OCI-LY3 (cell line): Measurements from ENCODE around the gene USP4.
A peak's percentile ranks its signal among the peaks of the same experiment; 100 is the strongest.
"Not testable (repeated sequence)": the region's sequence is repeated elsewhere in the genome, so short reads cannot be mapped to it uniquely, and the experiment has no call there.

Experiments used
- H2AFZ ChIP-seq: fragments of 200-600, 300-600 bp; shearing (Covaris generic); 2 replicates; pipeline ENCODE4 v1.6.0; 2014; ENCODE audit warnings: antibody characterized with exemption, low read depth, low read length
- H3K27ac ChIP-seq: fragments of 200-600, 300-600 bp; sonication (generic); 2 replicates; pipeline ENCODE4 v1.5.1; 2014; ENCODE audit warnings: mild to moderate bottlenecking, low read length, moderate library complexity, mixed read lengths
- H3K27me3 ChIP-seq: fragments of 200-600, 300-600 bp; sonication (generic); 2 replicates; pipeline ENCODE4 v1.6.1; 2014; ENCODE audit warnings: low read depth, low read length, mixed read lengths
- H3K36me3 ChIP-seq: fragments of 200-600, 300-600 bp; sonication (generic); replicated peaks from 2 replicates; pipeline ENCODE3; 2014; ENCODE audit warnings: low read depth, low read length, mixed read lengths
- H3K4me1 ChIP-seq: fragments of 300-600, 200-600 bp; sonication (generic); 2 replicates; pipeline ENCODE4 v1.6.1; 2014; ENCODE audit warnings: low read length, mixed read lengths
- H3K4me2 ChIP-seq: fragments of 200-600, 300-600 bp; sonication (generic); 2 replicates; pipeline ENCODE4 v1.6.1; 2014; ENCODE audit warnings: low read length, mixed read lengths
- H3K4me3 ChIP-seq: fragments of 300-600, 200-600 bp; sonication (generic); 2 replicates; pipeline ENCODE4 v1.5.1; 2014; ENCODE audit warnings: antibody characterized with exemption, mild to moderate bottlenecking, low read length, moderate library complexity
- H3K79me2 ChIP-seq: fragments of 300-600, 200-600 bp; shearing (Covaris generic); 2 replicates; pipeline ENCODE4 v1.6.1; 2014; ENCODE audit warnings: mild to moderate bottlenecking, low read length, mixed read lengths
- H3K9ac ChIP-seq: fragments of 300-600, 200-600 bp; shearing (Covaris generic); 2 replicates; pipeline ENCODE4 v1.6.0; 2014; ENCODE audit warnings: mild to moderate bottlenecking, low read length, moderate library complexity
- H3K9me3 ChIP-seq: fragments of 200-600, 300-600 bp; shearing (Covaris generic); 2 replicates; pipeline ENCODE4 v1.6.1; 2014; ENCODE audit warnings: low read length, mixed read lengths; ENCODE audit not compliant: insufficient read depth
- H4K20me1 ChIP-seq: fragments of 200-600, 300-600 bp; sonication (generic); 2 replicates; pipeline ENCODE4 v1.6.1; 2016; ENCODE audit warnings: low read length, mixed read lengths; ENCODE audit not compliant: insufficient read depth
- CTCF ChIP-seq: fragments of 200-600, 300-600 bp; sonication (generic); IDR thresholded peaks from 2 replicates; pipeline ENCODE4 v1.5.1; 2014; ENCODE audit warnings: antibody characterized with exemption, low read length, low read depth
- EZH2phosphoT487 ChIP-seq: fragments of 200-600 bp; shearing (Covaris generic); IDR thresholded peaks from 2 replicates; pipeline ENCODE4 v1.6.1; 2018; ENCODE audit warnings: antibody characterized with exemption, mixed run types, low read depth

Gene USP4

GRCh38 chr3:49352890-49353421 is 13.1 kb upstream of the USP4 start:
- Histone ChIP-seq H3K9ac (no peak overlapping the region), H3K27me3 (no peaks in the 10 kb centered on the region), H3K36me3 (peaks cover 14% of the 10 kb centered on the region), H2AFZ (no peak overlapping the region), H3K4me2 (no peak overlapping the region), H3K4me1 (peaks cover 26% of the 10 kb centered on the region), H3K27ac (no peak overlapping the region), H3K9me3 (no peaks in the 10 kb centered on the region), H3K4me3 (no peak overlapping the region), H4K20me1 (no peaks in the 10 kb centered on the region), H3K79me2 (peaks cover 16% of the 10 kb centered on the region)
- TF ChIP-seq CTCF = no peak
- TF ChIP-seq EZH2phosphoT487 = no peak

GRCh38 chr3:49352281-49352680 is 12.4 kb upstream of the USP4 start:
- peaks cover 23% of the 10 kb centered on the region for H3K4me1 ChIP-seq
- no peak overlapping the region for H3K27ac ChIP-seq
- TF ChIP-seq EZH2phosphoT487 = no peak
- no peaks in the 10 kb centered on the region for H3K27me3 ChIP-seq
- H3K4me3 ChIP-seq = no peak overlapping the region
- H3K9ac ChIP-seq = no peak overlapping the region
- H4K20me1 ChIP-seq = no peaks in the 10 kb centered on the region
- H2AFZ ChIP-seq = no peak overlapping the region
- H3K9me3 ChIP-seq = no peaks in the 10 kb centered on the region
- H3K36me3 ChIP-seq = peaks cover 14% of the 10 kb centered on the region
- peaks cover 10% of the 10 kb centered on the region for H3K79me2 ChIP-seq
- H3K4me2 ChIP-seq = 0 out of 2 replicates have a peak overlapping the region, but pooled peaks have one; percentile 6

GRCh38 chr3:49351521-49352011 is 11.7 kb upstream of the USP4 start:
- Histone ChIP-seq H4K20me1 (no peaks in the 10 kb centered on the region), H2AFZ (peak overlapping the region; percentile 74; the same call in 1 of the 2 replicates), H3K4me1 (peaks cover 22% of the 10 kb centered on the region), H3K4me3 (no peak overlapping the region), H3K9ac (no peak overlapping the region), H3K9me3 (no peaks in the 10 kb centered on the region), H3K4me2 (peak overlapping the region; percentile 31; the same call in 1 of the 2 replicates), H3K27ac (0 out of 2 replicates have a peak overlapping the region, but pooled peaks have one; percentile 25), H3K79me2 (peaks cover 5% of the 10 kb centered on the region), H3K36me3 (peaks cover 14% of the 10 kb centered on the region), H3K27me3 (no peaks in the 10 kb centered on the region)
- TF ChIP-seq EZH2phosphoT487 (no peak), CTCF (no peak)

- Histone ChIP-seq H3K9ac (no peak overlapping the region), H3K79me2 (no peaks in the 10 kb centered on the region), H3K9me3 (no peaks in the 10 kb centered on the region), H3K27ac (no peak overlapping the region), H3K4me2 (no peak overlapping the region), H3K4me1 (peaks cover 35% of the 10 kb centered on the region), H2AFZ (no peak overlapping the region), H3K27me3 (no peaks in the 10 kb centered on the region), H3K4me3 (no peak overlapping the region), H4K20me1 (no peaks in the 10 kb centered on the region), H3K36me3 (peaks cover 3% of the 10 kb centered on the region)
- TF ChIP-seq CTCF (no peak), EZH2phosphoT487 (no peak)
Observed at GRCh38 chr3:49349348-49350114, 9.7 kb upstream of the USP4 start.

GRCh38 chr3:49348361-49348760 is 8.5 kb upstream of the USP4 start:
- not testable (repeated sequence) for H3K27ac ChIP-seq, H4K20me1 ChIP-seq, H3K4me3 ChIP-seq, H3K4me2 ChIP-seq, H3K27me3 ChIP-seq, H2AFZ ChIP-seq, H3K36me3 ChIP-seq, H3K79me2 ChIP-seq, H3K9me3 ChIP-seq, H3K9ac ChIP-seq
- peaks cover 44% of the 10 kb centered on the region for H3K4me1 ChIP-seq
